M059J (cell line): Measurements from ENCODE around the gene MBD3. TPM values are rescaled to one million over a fixed set of nuclear protein-coding genes. Genes with fewer than 3 reads are reported as not detected.
"Not testable (repeated sequence)": the region's sequence is repeated elsewhere in the genome, so short reads cannot be mapped to it uniquely, and the experiment has no call there.

Experiments
- DNase-seq: peaks from one replicate; pipeline ENCODE4 v3.0.0-alpha.2; 2012; ENCODE audit warnings: low read depth
- total RNA-seq: library from RNA; depleted of rRNA; stranded (reverse); fragments of >200 nt; shearing (Covaris generic); gene quantifications from 2 replicates; pipeline ENCODE4 v1.2.3, GENCODE V29; 2014

MBD3 gene
- total RNA-seq, 1 experiment from 2014 or later, result 116 TPM

GRCh38 chr19:1540365-1540925 is 52.2 kb downstream of the MBD3 start:
- DNase-seq, result no peak

DNA sequence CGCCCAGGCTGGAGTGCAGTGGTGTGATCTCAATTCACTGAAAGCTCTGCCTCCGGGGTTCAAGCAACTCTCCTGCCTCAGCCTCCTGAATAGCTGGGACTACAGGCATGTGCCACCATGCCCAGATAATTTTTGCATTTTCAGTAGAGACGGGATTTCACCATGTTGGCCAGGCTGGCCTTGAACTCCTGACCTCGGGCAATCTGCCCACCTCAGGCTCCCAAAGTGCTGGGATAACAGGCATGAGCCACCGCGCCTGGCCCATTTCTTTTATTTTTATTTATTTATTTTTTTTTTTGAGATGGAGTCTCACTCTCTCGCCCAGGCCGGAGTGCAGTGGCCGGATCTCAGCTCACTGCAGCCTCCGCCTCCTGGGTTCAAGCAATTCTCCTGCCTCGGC is 52.9 kb downstream of the MBD3 start:
- DNase-seq, result not testable (repeated sequence)

DNA sequence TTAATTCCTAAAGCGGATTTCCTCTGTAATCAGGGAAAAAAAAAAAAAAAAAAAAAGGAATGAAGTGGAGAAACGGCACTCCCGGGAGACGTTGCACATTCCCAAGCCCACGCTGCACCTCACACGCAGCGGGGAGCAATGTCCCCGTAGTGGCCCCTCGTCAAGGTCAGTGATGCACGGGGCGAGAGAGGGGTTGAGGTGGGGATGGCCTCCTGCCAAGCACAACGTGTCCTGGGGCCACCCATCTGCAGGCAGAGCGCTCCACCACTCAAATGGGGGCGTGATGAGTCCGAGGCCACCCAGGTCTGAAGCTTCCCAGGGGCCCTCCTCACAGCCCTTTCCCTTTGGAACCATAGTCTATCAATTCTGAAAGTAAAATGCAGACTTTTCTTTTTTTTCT is 53.7 kb downstream of the MBD3 start:
- no peak for DNase-seq

DNA sequence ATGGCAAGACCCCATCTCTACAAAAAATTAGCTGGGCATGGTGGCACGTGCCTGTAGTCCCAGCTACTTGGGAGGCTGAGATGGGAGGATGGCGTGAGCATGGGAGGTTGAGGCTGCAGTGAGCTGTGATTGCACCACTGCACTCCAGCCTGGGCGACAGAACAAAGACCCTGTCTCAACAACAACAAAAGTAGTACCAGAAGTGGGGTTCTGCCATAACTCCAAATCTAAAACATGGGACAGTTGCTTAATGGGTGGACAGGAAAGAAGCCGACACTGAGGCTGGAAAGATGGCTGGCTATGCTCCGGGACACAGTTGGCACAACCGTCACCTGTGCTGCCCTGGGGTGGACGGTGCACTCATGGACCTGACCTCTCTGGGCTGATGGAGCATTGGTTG is 57.0 kb downstream of the MBD3 start:
- not testable (repeated sequence) for DNase-seq

DNA sequence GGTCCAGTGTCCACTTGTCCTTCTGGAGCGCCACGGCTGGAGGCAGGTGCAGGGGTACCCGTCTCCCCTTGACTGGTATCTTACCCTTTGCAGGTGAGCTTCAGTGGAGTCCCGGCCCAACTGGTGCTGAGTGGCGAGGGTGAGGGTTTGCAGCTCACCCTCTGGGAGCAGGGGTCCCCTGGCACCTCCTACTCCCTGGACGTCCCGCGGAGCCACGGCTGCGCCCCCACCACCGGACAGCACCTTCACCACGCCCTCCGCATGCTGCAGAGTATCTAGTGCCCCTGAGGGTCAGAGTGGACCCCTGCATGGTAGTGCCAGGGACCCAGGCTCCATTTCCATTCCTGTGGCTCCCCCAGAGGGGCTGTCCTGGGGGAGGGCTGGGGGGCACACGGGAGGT is 57.7 kb downstream of the MBD3 start:
- no peak for DNase-seq

DNA sequence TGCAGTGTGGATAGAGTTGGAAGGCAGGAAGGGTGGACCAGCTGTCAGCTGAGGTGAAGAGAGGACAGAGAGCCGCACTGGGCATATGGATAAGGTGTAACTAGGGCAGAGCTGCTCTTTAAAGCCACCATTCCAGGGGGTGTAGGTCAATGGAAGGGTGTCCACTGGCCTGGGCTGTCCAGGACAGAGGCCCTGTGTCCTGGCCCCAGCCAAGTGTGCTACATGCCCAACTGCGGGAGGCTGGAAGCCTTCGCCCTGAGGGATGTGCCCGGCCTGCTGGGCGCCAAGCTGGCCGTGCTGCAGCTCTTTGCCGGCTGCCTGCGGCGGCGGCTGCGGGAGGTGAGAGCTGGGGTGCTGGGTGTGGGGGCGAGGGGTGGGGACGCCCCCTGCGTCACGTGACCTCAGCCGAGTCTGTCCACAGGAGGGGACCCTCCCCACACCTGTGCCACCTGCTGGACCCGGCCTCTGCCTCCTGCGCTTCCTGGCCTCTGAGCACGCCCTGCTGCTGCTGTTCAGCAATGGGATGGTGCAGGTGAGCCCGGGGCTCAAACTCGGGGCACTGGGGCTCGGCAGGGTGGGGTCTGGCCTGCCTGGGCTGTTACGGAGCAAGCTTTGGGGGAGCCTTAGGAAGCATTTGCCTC is 59.0 kb downstream of the MBD3 start:
- no peak for DNase-seq

GRCh38 chr19:1532003-1532402 is 60.7 kb downstream of the MBD3 start:
- no peak for DNase-seq

DNA sequence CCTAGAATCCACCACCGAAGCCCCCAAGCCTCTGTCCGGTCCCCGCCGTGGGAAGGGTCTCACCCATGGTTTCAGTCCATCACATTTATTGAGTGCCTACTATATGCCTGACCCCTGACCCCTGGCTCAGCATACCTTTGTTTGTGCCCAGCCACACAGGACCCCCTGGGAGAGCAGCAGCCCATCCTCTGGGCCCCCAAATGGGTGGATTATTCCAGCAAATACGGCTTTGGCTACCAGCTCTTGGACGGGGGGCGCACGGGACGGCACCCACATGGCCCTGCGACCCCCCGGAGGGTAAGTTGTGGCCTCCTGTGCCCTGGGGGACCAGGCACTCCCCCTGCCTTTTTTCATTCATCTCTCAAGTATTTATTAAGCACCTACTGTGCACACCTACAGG is 61.1 kb downstream of the MBD3 start:
- no peak for DNase-seq

DNA sequence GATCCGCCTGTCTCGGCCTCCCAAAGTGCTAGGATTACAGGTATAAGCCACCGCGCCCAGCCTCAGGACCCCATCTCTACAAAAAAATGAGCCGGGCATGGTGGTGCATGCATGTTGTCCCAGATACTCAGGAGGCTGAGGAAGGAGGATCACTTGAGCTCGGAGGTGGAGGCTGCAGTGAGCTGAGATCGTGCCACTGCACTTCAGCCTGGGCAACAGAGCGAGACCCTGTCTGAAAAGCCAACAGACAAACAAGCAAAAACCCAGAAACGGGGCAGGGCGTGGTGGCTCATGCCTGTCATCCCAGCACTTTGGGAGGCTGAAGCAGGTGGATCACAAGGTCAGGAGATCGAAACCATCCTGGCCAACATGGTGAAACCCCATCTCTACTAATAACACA is 61.8 kb downstream of the MBD3 start:
- not testable (repeated sequence) for DNase-seq

DNA sequence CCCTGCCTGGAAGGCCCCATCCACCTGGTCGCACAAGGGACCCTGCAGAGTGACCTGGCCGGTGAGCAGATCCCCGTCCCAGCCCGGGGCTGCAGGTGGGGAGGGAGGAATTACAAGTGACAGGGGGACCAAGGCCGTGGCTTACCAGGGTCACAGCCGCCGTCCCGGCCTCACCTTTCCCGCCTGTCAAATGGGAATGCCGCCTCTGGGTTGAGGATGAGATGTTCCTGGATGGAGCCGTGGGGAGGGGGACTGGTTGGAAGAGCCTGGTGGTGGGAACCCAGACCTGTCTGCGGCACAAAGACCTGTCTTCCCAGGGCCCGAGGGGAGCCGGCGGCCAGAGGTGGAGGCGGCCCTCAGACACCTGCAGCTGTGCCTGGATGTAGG is 63.2 kb downstream of the MBD3 start:
- DNase-seq, result no peak

- DNase-seq, result no peak
Measured at GRCh38 chr19:1528596-1529429, 63.9 kb downstream of the MBD3 start.

GRCh38 chr19:1527650-1528309 is 64.9 kb downstream of the MBD3 start:
- DNase-seq, result no peak

GRCh38 chr19:1526979-1527649 is 65.6 kb downstream of the MBD3 start:
- DNase-seq, result no peak

- DNase-seq, result no peak
Measured at GRCh38 chr19:1526066-1526778, 66.4 kb downstream of the MBD3 start.

DNA sequence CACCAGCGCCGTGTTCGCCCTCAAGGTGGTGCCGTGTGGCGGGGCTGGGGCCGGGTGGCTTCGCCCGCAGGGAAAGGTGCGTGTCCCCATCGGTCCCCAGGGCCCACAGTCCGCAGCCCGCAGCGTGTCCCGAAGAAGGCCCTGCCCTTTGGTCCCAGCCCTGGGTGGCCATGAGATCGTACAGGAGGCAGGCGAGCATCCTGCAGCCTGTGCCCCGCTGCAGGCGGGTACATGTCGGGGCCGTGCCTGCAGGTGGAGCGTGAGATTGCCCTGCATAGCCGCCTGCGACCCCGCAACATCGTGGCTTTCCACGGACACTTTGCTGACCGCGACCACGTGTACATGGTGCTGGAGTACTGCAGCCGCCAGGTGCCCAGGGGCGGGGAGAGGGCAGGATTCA is 67.3 kb downstream of the MBD3 start:
- DNase-seq, result no peak

DNA sequence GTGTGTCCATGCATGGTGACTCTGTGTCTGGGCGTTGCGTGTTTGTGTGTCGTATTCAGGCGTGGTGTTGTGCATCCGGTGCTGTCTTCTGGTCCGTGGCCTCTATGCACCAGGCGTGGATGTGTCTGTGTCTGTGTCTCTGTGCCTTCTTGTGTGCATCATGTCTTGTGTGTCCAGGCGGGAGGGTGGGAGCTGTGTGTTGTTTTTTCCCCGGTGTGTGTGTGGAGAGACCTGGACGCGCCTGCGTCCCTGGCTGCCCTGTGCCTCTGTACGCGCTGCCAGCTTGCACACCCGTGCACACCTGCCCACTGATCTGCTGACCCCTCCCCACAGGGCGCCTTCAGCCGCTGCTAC is 67.7 kb downstream of the MBD3 start:
- no peak for DNase-seq

- no peak for DNase-seq
Measured at GRCh38 chr19:1524287-1524971, 68.2 kb downstream of the MBD3 start.
